Heart left ventricle (tissue), 16 donors: ENCODE results near the gene SLC6A3. TPM values are rescaled to one million over a fixed set of nuclear protein-coding genes. Genes with fewer than 3 reads are reported as not detected.
A peak's percentile ranks its signal among the peaks of the same experiment; 100 is the strongest.

Experiments used
- ATAC-seq, 4 donors: fragments of 200-7000 bp; cut with Tn5 transposase; one replicate each; pipeline ENCODE4 v1.9.1; 2020 to 2022; ENCODE audit warnings: moderate library complexity in 4 of 4, mild to moderate bottlenecking in 3 of 4, moderate number of reproducible peaks in 1 of 4
- DNase-seq, 5 donors: peaks; one replicate each; pipeline ENCODE4 v3.0.0-alpha.2; 2020
- H3K27ac ChIP-seq, 12 donors: fragments of 200-600 bp; sonication (generic) in 4 of 12; one replicate each; pipeline versions ENCODE4 v1.5.0 to v1.8.0; 2016 to 2022; ENCODE audit warnings: mild to moderate bottlenecking in 2 of 12
- H3K27me3 ChIP-seq, 9 donors: fragments of 200-600 bp; sonication (generic) in 2 of 9; one replicate each; pipeline versions ENCODE4 v1.5.1 to v1.8.0; 2016 to 2022; ENCODE audit warnings: mild to moderate bottlenecking in 3 of 9
- H3K36me3 ChIP-seq, 9 donors: fragments of 200-600 bp; sonication (generic) in 2 of 9; one replicate each; pipeline versions ENCODE4 v1.5.0 to v1.8.0; 2018 to 2022; ENCODE audit warnings: mild to moderate bottlenecking in 2 of 9
- H3K4me1 ChIP-seq, 12 donors: fragments of 200-600 bp; sonication (generic) in 4 of 12; one replicate each; pipeline versions ENCODE4 v1.5.0 to v1.8.0; 2016 to 2022; ENCODE audit warnings: mild to moderate bottlenecking in 3 of 12
- H3K4me3 ChIP-seq, 12 donors: fragments of 200-600 bp; sonication (generic) in 4 of 12; one replicate each; pipeline versions ENCODE4 v1.5.0 to v1.8.0; 2017 to 2022; ENCODE audit warnings: mild to moderate bottlenecking in 9 of 12, moderate library complexity in 4 of 12
- H3K9me3 ChIP-seq, 12 donors: fragments of 200-600 bp; sonication (generic) in 4 of 12; one replicate each; pipeline versions ENCODE4 v1.5.0 to v1.8.0; 2016 to 2022; ENCODE audit warnings: mild to moderate bottlenecking in 1 of 12
- CTCF ChIP-seq, 12 donors: fragments of 200-600 bp; sonication (generic) in 4 of 12; IDR thresholded peaks; one replicate each; pipeline versions ENCODE4 v1.5.0 to v1.8.0; 2018 to 2022; ENCODE audit warnings: antibody characterized with exemption in 12 of 12, mild to moderate bottlenecking in 5 of 12
- POLR2A ChIP-seq, 2 donors: fragments of 450-650 bp; IDR thresholded peaks; one replicate each; pipeline ENCODE4 v1.6.1; 2017; ENCODE audit warnings: antibody characterized with exemption in 2 of 2, mild to moderate bottlenecking in 2 of 2, moderate library complexity in 2 of 2
- WGBS, 4 donors: extraction: QIAGEN DNeasy Blood & Tissue Kit in 2 of 4; methylation state at CpG; one replicate each; pipeline versions ENCODE4 v1.1.5 to v1.1.7; 2013 to 2018; 5-methylcytosine and 5-hydroxymethylcytosine counted together
- intact Hi-C, 10 donors: fragments of 100-400 bp; cut with DNase I; formaldehyde crosslinking; loops; one replicate each; pipeline versions ENCODE4 v1.11.1 to v1.14.2; 2022
- polyA plus RNA-seq, 2 donors: library from polyadenylated mRNA; stranded (reverse); fragments of 200-250 nt; gene quantifications; one replicate each; pipeline ENCODE4 v1.2.3, GENCODE V29; 2013
- total RNA-seq, 9 donors: library from RNA; depleted of rRNA in 2 of 9; stranded (reverse); fragments of >200 nt in 2 of 9; fragmentation: NEBNext Ultra II Directional in 3 of 9; extraction: Animal tissue kit (Norgen Biotek cat#: 25700) in 3 of 9; gene quantifications; one replicate each; pipeline versions ENCODE4 v1.1.0 to v1.2.4, GENCODE V29; 2016 to 2023
- donor health status: ischemic (EF 13 %, LVEDD 7.1; RV severe dilation, severe dysfunction).
- donor health status: healthy with polysubstance abuse.
- donor health status: DM: no; HTN: yes; CAD: no.
- donor health status: DM: no; HTN: no; CAD: no.
- donor health status: ischemic (EF 25% LVEDD 6.9; RV normal size, moderate dysfunction).
- donor health status: ischemic (EF 25% LVEDD 5.7; RV mildly dilated, moderate dysfunction).
- donor health status: healthy.
- donor health status: DM: yes; HTN: yes; CAD: no.
- donor health status: ischemic (EF 35%, LVEDD 5.7; RV mildly dilated, moderate dysfunction).
- donor health status: nonischemic (EF 11% LVEDD 7.7; RV severe dilation, severe dysfunction).
- donor health status: DM: yes; HTN: yes; CAD: no.
- donor health status: PGD.
- donor health status: ischemic (EF 29% LVEDD 5.4; RV normal size, mild dysfunction).
- donor health status: nonischemic (EF 23%, LVEDD 6.1; RV moderate dilation, normal function).

The SLC6A3 gene
- total and polyA plus RNA-seq, 11 donors, result 0.06 to 0.29 (median 0.11) TPM; not detected in 7

- Histone ChIP-seq H3K4me1 (no peaks in the 10 kb centered on the region), H3K4me3 (no peak overlapping the region), H3K36me3 (no peaks in the 10 kb centered on the region), H3K27me3 (peaks cover 0 to 2% (median 0%) of the 10 kb centered on the region in 9 donors), H3K27ac (no peak overlapping the region), H3K9me3 (no peaks in the 10 kb centered on the region)
- intact Hi-C loops, result no loop called here
- TF ChIP-seq CTCF (IDR thresholded peaks at IDR 0.05), result no peak
- no peak for TF ChIP-seq POLR2A (IDR thresholded peaks at IDR 0.05)
- no peak for DNase-seq
- ATAC-seq, result no peak
These were observed 26.3 kb downstream of the SLC6A3 start for GRCh38 chr5:1418921-1419280.

GRCh38 chr5:1418238-1418920 is 26.9 kb downstream of the SLC6A3 start:
- Histone ChIP-seq H3K27ac (no peak overlapping the region), H3K4me1 (no peaks in the 10 kb centered on the region), H3K9me3 (no peaks in the 10 kb centered on the region), H3K4me3 (no peak overlapping the region), H3K36me3 (no peaks in the 10 kb centered on the region), H3K27me3 (peaks cover 0 to 5% (median 0%) of the 10 kb centered on the region in 9 donors)
- TF ChIP-seq CTCF (IDR thresholded peaks at IDR 0.05) (no peak), POLR2A (IDR thresholded peaks at IDR 0.05) (no peak)
- WGBS, 4 donors, result 72 to 83% (median 82%) methylated on average over 2 of the region's 2 CpGs
- intact Hi-C loops, result no loop called here
- DNase-seq (no peak), ATAC-seq (no peak)

- no peaks in the 10 kb centered on the region for H3K4me1 ChIP-seq
- H3K36me3 ChIP-seq, result no peaks in the 10 kb centered on the region
- TF ChIP-seq POLR2A (IDR thresholded peaks at IDR 0.05) (no peak), CTCF (IDR thresholded peaks at IDR 0.05) (no peak)
- intact Hi-C loops, result no loop called here
- ATAC-seq (no peak), DNase-seq (peak in 1 of 5 donors; percentile 44)
- no peak overlapping the region for H3K27ac ChIP-seq
- WGBS, 4 donors, result 57 to 69% (median 67%) methylated on average over 3 to 6 of the region's 6 CpGs
- peaks cover 0 to 11% (median 0%) of the 10 kb centered on the region in 9 donors for H3K27me3 ChIP-seq
- H3K4me3 ChIP-seq, result no peak overlapping the region
- no peaks in the 10 kb centered on the region for H3K9me3 ChIP-seq
These were observed 27.5 kb downstream of the SLC6A3 start for GRCh38 chr5:1417586-1418225.

- 84 to 88% (median 85%) methylated on average over 12 of the region's 12 CpGs for WGBS, 4 donors
- no peak for TF ChIP-seq CTCF (IDR thresholded peaks at IDR 0.05)
- TF ChIP-seq POLR2A (IDR thresholded peaks at IDR 0.05), result no peak
- DNase-seq, result peak in 1 of 5 donors; percentile 9
- Histone ChIP-seq H3K27me3 (peaks cover 0 to 18% (median 0%) of the 10 kb centered on the region in 9 donors), H3K4me1 (no peaks in the 10 kb centered on the region), H3K27ac (no peak overlapping the region), H3K36me3 (no peaks in the 10 kb centered on the region), H3K4me3 (no peak overlapping the region), H3K9me3 (no peaks in the 10 kb centered on the region)
- intact Hi-C loops, result no loop called here
- ATAC-seq, result no peak
These were observed 28.3 kb downstream of the SLC6A3 start for GRCh38 chr5:1416856-1417469.
